Activated CD8-positive, alpha-beta memory T cell treated with anti-CD3 and anti-CD28 coated beads for 4 hours (primary cell): ENCODE results near the gene PRKN.
A peak's percentile ranks its signal among the peaks of the same experiment; 100 is the strongest.

Source experiments
- DNase-seq, 2 donors: peaks; one replicate each; pipeline ENCODE4 v3.0.0-alpha.2; 2020; ENCODE audit warnings: low read depth in 2 of 2

Gene PRKN

GRCh38 chr6:162727322-162728182 lies at the start of gene PRKN, which contains the start of gene PACRG:
Gene PRKN (minus strand): TSS chr6:162727766.
Gene PACRG (plus strand): TSS chr6:162727974.
- DNase-seq, result peak; percentile 94

GRCh38 chr6:162777091-162777490 lies 49.5 kb upstream of the PRKN start:
- DNase-seq, result no peak

GRCh38 chr6:162773996-162774395 lies 46.4 kb upstream of the PRKN start:
- no peak for DNase-seq

GRCh38 chr6:162772466-162772865 lies 44.9 kb upstream of the PRKN start:
- no peak for DNase-seq

GRCh38 chr6:162770955-162771354 lies 43.4 kb upstream of the PRKN start:
- no peak for DNase-seq

GRCh38 chr6:162770136-162770535 lies 42.6 kb upstream of the PRKN start:
- DNase-seq, result no peak

- DNase-seq, result no peak
Measured at GRCh38 chr6:162753775-162754174, 26.2 kb upstream of the PRKN start.

- DNase-seq, result no peak
Measured at GRCh38 chr6:162751211-162751859, 23.8 kb upstream of the PRKN start.

- DNase-seq, result no peak
Measured at GRCh38 chr6:162750776-162751175, 23.2 kb upstream of the PRKN start.

GRCh38 chr6:162736961-162737360 lies 9.4 kb upstream of the PRKN start:
- no peak for DNase-seq

- no peak for DNase-seq
Measured at GRCh38 chr6:162733489-162733888, 5.9 kb upstream of the PRKN start.

GRCh38 chr6:162730502-162730901 lies 2.9 kb upstream of the PRKN start:
- no peak for DNase-seq

GRCh38 chr6:162728706-162729105 lies 1.1 kb upstream of the PRKN start:
- no peak for DNase-seq

GRCh38 chr6:162728197-162728596 lies 631 bp upstream of the PRKN start:
- DNase-seq, result no peak

GRCh38 chr6:162726947-162727321 lies 632 bp downstream of the PRKN start:
- DNase-seq, result no peak

- no peak for DNase-seq
Measured at GRCh38 chr6:162722633-162723032, 4.9 kb downstream of the PRKN start.

GRCh38 chr6:162722226-162722625 lies 5.3 kb downstream of the PRKN start:
- no peak for DNase-seq

GRCh38 chr6:162721404-162721687 lies 6.2 kb downstream of the PRKN start:
- DNase-seq, result no peak

- no peak for DNase-seq
Measured at GRCh38 chr6:162719528-162719927, 8.0 kb downstream of the PRKN start.

GRCh38 chr6:162715601-162716000 lies 12.0 kb downstream of the PRKN start:
- DNase-seq, result no peak

- DNase-seq, result no peak
Measured at GRCh38 chr6:162713974-162714780, 13.4 kb downstream of the PRKN start.

- no peak for DNase-seq
Measured at GRCh38 chr6:162712694-162713093, 14.9 kb downstream of the PRKN start.

GRCh38 chr6:162711376-162711775 lies 16.2 kb downstream of the PRKN start:
- DNase-seq, result no peak
